NCI-H345 (cell line): ENCODE data around the gene SAXO2.
"Not testable (repeated sequence)": the region's sequence is repeated elsewhere in the genome, so short reads cannot be mapped to it uniquely, and the experiment has no call there.

Experiments
- DNase-seq: peaks from one replicate; lab custom pipeline; 2025; lab: John Stamatoyannopoulos, UW

The SAXO2 gene

GRCh38 chr15:82313951-82314768 lies 51.5 kb downstream of the SAXO2 start:
- DNase-seq = not testable (repeated sequence)

GRCh38 chr15:82314769-82315518 lies 52.3 kb downstream of the SAXO2 start:
- DNase-seq = no peak

DNA sequence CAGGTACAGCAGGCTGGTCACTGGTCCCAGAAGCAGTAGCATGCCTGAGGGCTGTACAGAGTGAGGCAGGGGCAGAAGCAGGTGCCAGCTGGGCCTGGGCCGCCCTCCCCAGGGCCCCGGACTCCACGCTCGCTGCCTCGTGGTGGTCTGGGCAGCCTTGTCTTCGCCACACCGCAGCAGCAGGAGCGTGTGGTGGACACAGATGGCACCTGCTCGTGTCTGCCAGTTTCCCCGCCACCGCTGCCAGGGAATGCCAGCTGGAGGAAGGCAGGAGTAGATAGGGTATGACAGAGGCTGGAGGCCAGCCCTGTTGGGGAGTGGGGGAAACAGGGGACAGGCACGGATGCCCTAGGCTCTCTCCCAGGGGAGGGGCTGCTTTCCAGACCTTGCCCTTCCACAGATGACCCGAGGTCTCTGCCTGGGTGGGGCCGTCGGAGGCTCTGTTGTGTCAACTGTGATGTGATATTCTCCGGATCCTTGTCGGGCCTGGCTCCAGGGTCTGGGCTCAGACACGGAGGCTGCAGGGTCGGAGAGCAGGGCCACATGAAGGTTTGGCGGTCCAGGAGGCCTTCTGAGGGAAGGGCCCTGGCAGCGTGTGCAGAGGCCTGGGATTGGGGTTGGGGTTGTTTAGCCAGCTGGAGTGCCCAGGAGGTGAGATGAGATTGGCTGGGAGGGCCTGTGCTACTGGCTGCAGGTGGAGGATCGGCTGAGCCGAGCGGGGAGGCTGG lies 53.1 kb downstream of the SAXO2 start:
- DNase-seq = no peak

DNA sequence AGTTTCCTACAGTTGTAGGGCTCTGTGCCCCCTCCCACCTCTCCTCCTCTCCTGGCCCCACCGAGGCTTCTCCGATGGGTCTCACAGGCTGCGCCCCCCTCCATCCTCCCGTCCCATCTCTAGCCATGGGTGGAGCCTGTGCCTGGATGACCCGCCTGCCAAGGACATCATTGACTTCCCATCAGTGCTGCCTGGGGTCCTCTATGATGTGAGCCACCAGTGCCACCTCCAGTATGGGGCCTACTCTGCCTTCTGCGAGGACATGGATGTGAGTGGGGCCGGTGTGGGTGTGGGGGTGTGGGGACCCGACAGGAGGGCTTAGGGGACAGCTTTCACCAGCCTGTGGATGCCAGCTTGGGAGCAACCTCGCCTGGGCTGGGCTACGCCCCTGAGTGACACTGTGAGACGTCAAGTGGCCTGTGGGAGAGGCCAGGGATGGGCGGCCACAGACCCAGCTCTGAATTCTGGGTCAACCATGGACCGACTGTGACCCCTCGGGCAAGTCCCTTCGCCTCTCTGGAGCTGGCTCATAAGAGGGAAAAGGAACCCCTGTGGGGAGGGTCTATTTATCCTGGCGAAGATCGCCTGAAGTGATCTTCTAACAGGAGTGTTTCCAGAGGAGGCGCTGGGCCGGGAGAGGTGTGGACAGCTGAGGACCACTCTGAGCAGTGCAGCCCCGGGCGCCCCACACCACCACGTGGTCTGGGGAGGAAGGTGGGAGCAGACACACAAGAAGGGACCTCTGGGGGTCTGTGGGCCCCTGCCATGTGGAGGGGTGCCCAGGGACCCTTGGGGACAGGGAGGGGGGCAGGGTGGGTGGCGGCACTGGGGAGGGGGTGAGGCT lies 53.9 kb downstream of the SAXO2 start:
- not testable (repeated sequence) for DNase-seq

GRCh38 chr15:82317091-82317489 lies 54.5 kb downstream of the SAXO2 start:
- DNase-seq = no peak

- DNase-seq = not testable (repeated sequence)
Observed at GRCh38 chr15:82317516-82317915, 54.9 kb downstream of the SAXO2 start.

DNA sequence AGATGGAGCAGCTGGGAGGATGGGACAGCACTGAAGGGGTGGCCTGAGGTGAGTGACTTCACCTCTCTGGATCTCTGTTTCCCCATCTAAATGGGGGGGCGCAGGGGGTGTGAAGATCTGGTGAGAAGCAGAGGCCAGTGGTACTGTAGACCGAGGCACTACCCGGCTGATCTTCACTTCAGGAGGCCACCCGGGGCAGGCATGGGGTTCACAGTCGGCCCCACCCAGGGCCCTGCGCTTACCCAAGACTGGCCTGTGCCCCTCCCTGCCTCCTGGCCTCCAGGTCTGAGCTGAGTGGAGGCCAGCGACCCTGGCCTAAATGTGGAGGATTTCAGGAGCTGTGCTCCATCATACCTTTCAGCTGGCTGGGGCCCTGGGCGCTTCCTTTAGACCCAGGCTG lies 55.7 kb downstream of the SAXO2 start:
- not testable (repeated sequence) for DNase-seq

- DNase-seq = not testable (repeated sequence)
Observed at GRCh38 chr15:82319522-82320278, 57.1 kb downstream of the SAXO2 start.

DNA sequence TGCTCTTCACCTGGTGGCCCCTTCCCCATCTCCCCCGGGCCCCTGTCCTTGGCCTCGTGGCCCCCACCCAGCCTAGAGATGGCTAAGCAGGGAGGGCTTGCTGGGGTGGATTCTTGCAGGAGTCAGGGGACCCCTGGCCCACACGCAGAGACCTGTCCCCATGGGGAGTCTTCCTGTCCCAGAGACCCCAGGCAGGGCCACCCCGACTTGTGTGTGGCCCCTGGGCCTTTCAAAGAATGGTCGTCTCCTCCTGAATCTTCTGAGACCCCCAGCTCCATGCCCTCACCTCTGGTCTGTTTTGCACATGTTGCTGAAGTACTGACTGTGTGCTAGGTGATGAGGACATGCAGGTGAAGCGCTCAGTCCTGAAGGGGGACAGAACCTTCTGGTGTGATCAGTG lies 58.2 kb downstream of the SAXO2 start:
- not testable (repeated sequence) for DNase-seq

DNA sequence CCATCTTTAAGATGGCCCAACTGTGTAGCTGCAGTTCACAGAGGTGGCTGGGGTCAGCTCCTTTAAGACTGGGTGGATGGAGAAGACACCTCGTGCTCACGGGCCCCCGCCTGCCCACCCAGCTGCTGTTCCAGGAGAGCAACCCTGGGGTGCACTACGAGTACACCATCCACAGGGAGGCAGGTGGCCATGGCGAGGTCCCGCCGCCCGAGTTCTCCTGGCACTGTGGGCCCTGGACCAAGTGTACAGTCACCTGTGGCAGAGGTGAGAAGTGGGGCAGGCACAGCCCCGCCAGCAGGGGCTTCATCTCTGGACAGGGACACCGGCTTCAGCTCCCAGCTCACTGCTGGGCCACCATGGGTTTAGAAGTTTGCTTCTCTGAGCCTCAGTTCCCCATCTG lies 59.9 kb downstream of the SAXO2 start:
- DNase-seq = not testable (repeated sequence)

GRCh38 chr15:82324831-82325230 lies 62.2 kb downstream of the SAXO2 start:
- not testable (repeated sequence) for DNase-seq

DNA sequence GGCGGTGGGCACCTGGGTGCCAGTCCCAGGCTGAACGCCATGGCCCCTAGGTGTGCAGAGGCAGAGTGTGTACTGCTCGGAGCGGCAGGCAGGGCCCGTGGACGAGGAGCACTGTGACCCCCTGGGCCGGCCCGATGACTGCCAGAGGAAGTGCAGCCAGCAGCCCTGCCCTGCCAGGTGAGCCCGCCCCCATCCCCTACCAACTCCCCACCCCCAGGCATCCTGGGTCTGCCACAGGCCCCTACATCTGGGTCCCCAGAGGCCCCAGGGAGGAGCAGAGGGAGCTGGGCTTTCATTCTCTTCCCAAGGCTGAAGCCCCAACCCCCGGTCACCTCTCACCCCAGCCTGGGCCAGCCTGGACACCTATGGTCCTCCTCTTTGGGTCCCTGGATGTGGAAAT lies 63.0 kb downstream of the SAXO2 start:
- DNase-seq = not testable (repeated sequence)

- not testable (repeated sequence) for DNase-seq
Observed at GRCh38 chr15:82326896-82327295, 64.3 kb downstream of the SAXO2 start.

DNA sequence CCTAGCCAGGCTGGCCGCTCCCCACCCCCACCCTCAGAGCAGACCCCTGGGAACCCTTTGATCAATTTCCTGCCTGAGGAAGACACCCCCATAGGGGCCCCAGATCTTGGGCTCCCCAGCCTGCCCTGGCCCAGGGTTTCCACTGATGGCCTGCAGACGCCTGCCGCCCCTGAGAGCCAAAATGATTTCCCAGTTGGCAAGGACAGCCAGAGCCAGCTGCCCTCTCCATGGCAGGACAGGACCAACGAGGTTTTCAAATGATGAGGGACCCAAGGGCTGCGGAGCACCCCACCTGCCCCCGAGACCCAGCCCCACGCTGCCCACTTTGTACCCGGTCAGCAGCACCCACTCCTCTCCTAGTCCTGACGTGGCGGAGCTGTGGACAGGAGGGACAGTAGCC lies 64.8 kb downstream of the SAXO2 start:
- DNase-seq = not testable (repeated sequence)

DNA sequence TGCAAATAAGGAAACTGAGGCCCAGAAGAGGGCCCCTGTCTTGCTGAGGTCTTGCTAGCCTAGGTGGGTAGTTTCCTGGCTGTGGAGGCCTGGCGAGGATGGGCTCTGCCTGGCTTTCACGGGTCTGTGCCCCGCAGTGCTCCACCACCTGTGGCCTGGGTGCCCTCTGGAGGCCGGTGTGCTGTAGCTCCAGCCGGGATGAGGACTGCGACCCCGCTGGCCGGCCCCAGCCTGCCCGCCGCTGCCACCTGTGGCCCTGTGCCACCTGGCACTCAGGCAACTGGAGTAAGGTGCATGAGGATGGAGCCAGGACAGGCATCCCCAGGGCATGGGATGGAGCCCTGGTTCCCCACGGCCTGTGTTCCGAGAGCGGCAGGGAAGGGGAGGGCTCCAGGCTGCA lies 66.4 kb downstream of the SAXO2 start:
- DNase-seq = not testable (repeated sequence)

DNA sequence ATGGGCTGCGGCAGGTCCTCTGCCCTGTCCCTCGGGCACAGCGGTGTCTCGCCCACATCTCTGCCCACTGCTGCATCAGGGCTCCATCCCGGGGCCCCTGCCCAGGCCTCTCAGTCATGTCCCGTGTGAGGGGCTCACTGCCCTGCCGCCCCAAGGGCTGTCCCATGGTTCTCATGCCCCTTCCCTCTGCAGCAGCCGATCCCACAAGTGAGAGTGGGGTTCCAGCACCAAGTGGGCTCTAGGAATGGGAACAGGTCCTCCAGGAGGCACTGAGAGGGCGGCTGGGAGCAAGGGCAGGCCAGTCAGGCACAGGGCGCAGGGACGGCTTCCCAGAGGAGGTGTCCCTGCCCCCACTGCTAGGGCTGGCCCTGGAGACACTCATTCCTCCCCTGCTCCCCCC lies 68.3 kb downstream of the SAXO2 start:
- not testable (repeated sequence) for DNase-seq

DNA sequence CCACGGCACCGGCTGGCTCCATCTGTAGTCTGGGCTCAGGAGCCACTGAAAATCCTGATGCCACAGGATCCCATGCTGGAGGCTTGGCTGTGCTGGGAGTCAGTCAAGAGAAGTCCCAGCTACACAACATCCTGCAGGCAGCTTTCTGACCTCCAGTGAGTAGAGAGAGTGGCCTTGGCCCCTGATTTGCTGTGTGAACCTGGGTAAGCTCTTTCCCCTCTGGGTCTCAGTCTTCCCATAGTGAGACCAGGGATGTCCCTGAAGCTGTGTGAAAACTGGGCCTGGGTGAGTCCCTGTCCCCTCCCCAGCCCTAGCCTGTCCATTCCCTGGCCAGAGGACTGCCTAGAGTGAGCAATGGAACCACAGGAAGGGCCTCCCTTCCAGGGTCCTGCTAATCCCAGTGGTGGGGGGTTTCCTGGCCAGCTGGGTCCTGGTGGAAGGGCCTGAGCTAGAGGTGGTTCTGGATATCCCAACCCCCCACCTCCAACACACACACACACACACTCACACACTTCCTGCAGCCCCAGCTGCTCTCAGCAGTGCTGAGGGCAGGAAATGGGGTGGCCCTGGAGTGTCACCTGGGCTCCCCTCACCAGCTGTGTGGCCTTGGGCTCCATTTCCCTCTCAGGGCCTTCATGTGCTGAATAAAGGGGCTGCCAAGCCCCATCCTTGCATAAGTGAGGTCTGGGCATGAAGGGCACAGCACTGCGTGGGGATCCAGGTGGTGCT lies 69.1 kb downstream of the SAXO2 start:
- not testable (repeated sequence) for DNase-seq

GRCh38 chr15:82332711-82333602 lies 70.3 kb downstream of the SAXO2 start:
- not testable (repeated sequence) for DNase-seq
